ENCODE measurements around the gene TAS2R40.

GRCh38 chr7:143185551-143185950, 36.3 kb upstream of the TAS2R40 start:
- no peak for TF ChIP-seq POLR2A (IDR thresholded peaks at IDR 0.05)
- no peak for TF ChIP-seq CTCF (IDR thresholded peaks at IDR 0.05)

Measured in heart left ventricle (tissue), 13 donors.